GM19025 (cell line): ENCODE measurements around the gene PATL1.
"Not testable (repeated sequence)": the region's sequence is repeated elsewhere in the genome, so short reads cannot be mapped to it uniquely, and the experiment has no call there.

Experiments
- ATAC-seq: cut with Tn5 transposase; IDR thresholded peaks from one replicate; pipeline ENCODE4 v1.9.1; 2021; ENCODE audit warnings: mild to moderate bottlenecking, low read depth, moderate library complexity; ENCODE audit not compliant: unreplicated experiment

Gene PATL1, protein sequence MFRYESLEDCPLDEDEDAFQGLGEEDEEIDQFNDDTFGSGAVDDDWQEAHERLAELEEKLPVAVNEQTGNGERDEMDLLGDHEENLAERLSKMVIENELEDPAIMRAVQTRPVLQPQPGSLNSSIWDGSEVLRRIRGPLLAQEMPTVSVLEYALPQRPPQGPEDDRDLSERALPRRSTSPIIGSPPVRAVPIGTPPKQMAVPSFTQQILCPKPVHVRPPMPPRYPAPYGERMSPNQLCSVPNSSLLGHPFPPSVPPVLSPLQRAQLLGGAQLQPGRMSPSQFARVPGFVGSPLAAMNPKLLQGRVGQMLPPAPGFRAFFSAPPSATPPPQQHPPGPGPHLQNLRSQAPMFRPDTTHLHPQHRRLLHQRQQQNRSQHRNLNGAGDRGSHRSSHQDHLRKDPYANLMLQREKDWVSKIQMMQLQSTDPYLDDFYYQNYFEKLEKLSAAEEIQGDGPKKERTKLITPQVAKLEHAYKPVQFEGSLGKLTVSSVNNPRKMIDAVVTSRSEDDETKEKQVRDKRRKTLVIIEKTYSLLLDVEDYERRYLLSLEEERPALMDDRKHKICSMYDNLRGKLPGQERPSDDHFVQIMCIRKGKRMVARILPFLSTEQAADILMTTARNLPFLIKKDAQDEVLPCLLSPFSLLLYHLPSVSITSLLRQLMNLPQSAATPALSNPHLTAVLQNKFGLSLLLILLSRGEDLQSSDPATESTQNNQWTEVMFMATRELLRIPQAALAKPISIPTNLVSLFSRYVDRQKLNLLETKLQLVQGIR

GRCh38 chr11:59668950-59669610, at the start of gene PATL1:
Gene PATL1, minus strand, starts transcription at chr11:59669037. Its CDS starts 142 bp downstream, at chr11:59668895.
- ATAC-seq, result peak; percentile 93

DNA sequence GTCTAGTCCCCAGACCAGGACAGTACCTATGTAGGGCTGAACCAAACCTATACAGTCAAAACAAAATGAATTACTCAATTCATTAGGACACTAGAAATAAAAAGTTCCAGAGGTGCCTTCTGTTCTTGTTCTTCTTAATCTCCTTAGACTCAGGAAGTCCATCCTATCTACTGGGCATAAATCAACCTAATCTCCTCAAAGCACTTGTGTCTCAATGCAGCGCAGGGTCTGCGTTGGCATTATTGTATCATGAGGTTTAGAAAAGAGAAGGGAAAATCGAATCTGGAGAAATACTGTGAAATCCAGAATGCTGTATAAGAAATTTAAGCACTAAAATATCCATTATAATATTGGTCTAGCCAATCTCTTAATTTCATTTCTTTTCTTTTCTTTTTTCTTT, 47.2 kb upstream of the PATL1 start:
- no peak for ATAC-seq

- no peak for ATAC-seq
Observed at GRCh38 chr11:59713745-59714144, 44.9 kb upstream of the PATL1 start, which contains the start of gene OR10V1. Gene OR10V1, minus strand, starts transcription at chr11:59713845. Its CDS starts 0 bp downstream, at chr11:59713845.

- no peak for ATAC-seq
Observed at GRCh38 chr11:59710136-59710847, 41.5 kb upstream of the PATL1 start.

DNA sequence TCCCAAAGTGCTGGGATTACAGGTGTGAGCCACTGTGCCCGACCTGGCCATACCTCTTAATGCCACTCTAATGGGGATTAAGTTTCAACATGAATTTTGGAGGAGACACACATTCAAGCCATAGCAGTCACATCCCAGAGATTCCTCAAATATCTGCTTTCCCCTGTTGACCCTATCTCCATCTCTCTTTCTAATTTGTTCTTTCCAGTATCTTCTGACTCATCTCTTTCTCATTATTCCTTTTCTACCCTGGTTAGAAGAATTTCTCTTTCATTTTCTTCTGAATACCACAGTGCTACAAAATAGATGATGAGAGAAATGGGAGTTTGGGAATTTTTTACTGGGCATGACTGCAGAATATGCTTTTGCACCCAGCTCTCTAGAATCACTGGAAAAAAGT, 39.7 kb upstream of the PATL1 start:
- ATAC-seq, result no peak

- no peak for ATAC-seq
Observed at GRCh38 chr11:59707371-59707770, 38.5 kb upstream of the PATL1 start.

- ATAC-seq, result no peak
Observed at GRCh38 chr11:59706518-59707285, 37.9 kb upstream of the PATL1 start.

GRCh38 chr11:59705294-59705693, 36.5 kb upstream of the PATL1 start:
- no peak for ATAC-seq

- ATAC-seq, result not testable (repeated sequence)
Observed at GRCh38 chr11:59703515-59703914, 34.7 kb upstream of the PATL1 start.

DNA sequence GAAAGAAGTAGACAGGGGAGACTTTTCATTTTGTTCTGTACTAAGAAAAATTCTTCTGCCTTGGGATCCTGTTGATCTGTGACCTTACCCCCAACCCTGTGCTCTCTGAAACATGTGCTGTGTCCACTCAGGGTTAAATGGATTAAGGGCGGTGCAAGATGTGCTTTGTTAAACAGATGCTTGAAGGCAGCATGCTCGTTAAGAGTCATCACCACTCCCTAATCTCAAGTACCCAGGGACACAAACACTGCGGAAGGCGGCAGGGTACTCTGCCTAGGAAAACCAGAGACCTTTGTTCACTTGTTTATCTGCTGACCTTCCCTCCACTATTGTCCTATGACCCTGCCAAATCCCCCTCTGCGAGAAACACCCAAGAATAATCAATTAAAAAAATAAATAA, 31.3 kb upstream of the PATL1 start:
- not testable (repeated sequence) for ATAC-seq

- ATAC-seq, result no peak
Observed at GRCh38 chr11:59698506-59698905, 29.7 kb upstream of the PATL1 start.

DNA sequence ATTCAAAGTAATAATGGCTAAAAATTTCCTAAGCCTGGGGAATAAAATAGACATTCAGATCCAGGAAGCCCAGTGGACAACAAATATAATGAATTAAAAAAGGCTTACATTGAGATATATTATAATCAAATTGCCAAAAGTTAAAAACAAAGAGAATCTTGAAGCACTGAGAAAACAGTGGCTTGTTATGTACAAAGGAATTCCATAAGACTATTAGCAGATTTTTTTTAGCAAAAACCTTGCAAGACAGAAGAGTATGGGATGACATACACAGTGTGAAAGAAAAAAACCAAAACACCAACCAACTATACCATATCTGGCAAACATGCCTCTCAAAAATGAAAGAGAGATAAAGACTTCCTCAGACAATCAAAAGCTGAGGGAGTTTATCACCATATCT, 24.1 kb upstream of the PATL1 start:
- ATAC-seq, result no peak

GRCh38 chr11:59691156-59691555, 22.3 kb upstream of the PATL1 start:
- no peak for ATAC-seq

DNA sequence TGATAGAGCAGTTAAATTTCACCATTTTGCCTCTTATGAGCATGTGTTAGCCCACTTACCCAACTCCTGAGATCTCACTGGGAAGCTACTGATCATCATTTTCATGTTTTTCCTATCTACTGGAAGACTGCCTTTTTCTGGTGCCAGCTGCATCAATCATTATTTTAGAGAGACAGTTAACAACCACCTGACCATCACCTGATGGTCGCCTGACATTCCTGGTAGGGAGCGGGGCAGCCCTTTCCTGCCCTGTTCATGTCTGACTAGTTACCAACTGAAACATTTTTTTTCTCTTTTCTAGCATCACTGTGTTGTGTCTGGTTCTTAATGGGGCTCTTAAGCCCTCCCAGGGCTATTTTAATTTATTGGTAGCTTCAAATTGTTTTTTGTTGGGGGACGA, 20.2 kb upstream of the PATL1 start:
- no peak for ATAC-seq

- ATAC-seq, result not testable (repeated sequence)
Observed at GRCh38 chr11:59681260-59681725, 12.5 kb upstream of the PATL1 start.

- peak; percentile 76 for ATAC-seq
Observed at GRCh38 chr11:59680287-59681154, 11.7 kb upstream of the PATL1 start.

GRCh38 chr11:59679347-59679746, 10.5 kb upstream of the PATL1 start:
- no peak for ATAC-seq

DNA sequence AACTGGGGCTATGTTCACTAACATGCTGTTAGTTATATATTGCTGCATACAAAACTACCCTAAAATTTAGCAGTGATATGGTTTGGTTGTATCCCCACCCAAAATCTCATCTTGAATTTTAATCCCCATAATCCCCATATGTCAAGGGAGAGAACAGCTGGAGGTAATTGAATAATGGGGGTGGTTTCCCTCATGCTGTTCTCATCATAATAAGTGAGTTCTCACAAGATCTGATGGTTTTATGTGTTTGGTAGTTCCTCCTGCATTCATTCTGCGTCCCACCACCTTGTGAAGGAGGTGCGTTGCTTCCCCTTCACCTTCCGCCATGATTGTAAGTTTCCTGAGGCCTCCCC, 10.0 kb upstream of the PATL1 start:
- no peak for ATAC-seq
